Lower leg skin (tissue), 3 donors: ENCODE measurements around the gene KLHDC10.

Experiments used
- POLR2A ChIP-seq, 2 donors: fragments of 450-650 bp; IDR thresholded peaks; one replicate each; pipeline ENCODE4 v1.6.1; 2016 to 2017; ENCODE audit warnings: antibody characterized with exemption in 2 of 2, mild to moderate bottlenecking in 1 of 2, moderate library complexity in 1 of 2
- TF ChIP-seq, protein P1 (sequence below), 3 donors: fragments of 450-650 bp; IDR thresholded peaks; one replicate each; pipeline ENCODE4 v1.5.1; 2016; ENCODE audit warnings: antibody characterized with exemption in 3 of 3, mild to moderate bottlenecking in 3 of 3, moderate library complexity in 2 of 3

DNA sequence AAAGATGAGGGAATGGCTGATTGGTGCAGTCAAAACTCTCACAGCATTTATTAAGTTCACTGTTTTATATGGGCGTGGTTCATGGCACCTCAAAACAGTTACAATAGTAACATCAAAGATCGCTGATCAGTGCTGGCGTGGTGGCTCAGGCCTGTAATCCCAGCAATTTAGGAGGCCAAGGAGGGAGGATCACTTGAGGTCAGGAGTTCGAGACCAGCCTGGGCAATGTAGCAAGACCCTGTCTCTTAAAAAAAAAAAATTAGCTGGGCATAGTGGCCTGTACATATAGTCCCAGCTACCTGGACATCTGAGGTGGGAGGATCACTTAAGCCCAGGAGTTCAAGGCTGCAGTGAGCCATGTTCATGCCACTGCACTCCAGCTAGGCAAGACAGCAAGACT is 48.5 kb downstream of the KLHDC10 start:
- TF ChIP-seq, protein P1, sequence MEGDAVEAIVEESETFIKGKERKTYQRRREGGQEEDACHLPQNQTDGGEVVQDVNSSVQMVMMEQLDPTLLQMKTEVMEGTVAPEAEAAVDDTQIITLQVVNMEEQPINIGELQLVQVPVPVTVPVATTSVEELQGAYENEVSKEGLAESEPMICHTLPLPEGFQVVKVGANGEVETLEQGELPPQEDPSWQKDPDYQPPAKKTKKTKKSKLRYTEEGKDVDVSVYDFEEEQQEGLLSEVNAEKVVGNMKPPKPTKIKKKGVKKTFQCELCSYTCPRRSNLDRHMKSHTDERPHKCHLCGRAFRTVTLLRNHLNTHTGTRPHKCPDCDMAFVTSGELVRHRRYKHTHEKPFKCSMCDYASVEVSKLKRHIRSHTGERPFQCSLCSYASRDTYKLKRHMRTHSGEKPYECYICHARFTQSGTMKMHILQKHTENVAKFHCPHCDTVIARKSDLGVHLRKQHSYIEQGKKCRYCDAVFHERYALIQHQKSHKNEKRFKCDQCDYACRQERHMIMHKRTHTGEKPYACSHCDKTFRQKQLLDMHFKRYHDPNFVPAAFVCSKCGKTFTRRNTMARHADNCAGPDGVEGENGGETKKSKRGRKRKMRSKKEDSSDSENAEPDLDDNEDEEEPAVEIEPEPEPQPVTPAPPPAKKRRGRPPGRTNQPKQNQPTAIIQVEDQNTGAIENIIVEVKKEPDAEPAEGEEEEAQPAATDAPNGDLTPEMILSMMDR (IDR thresholded peaks at IDR 0.05), result no peak
- TF ChIP-seq POLR2A (IDR thresholded peaks at IDR 0.05), result no peak
